Osteoblast (primary cell): ENCODE data around the gene AR. TPM values are rescaled to one million over a fixed set of nuclear protein-coding genes. Genes with fewer than 3 reads are reported as not detected.

ENCODE experiments used
- DNase-seq: peaks from one replicate; pipeline ENCODE4 v3.0.0; 2011; ENCODE audit warnings: low spot score, mixed read lengths; ENCODE audit not compliant: insufficient read length; ENCODE audit errors: missing footprints
- H2AFZ ChIP-seq: 2 replicates; pipeline ENCODE4 v1.6.0; 2011; ENCODE audit warnings: mild to moderate bottlenecking, low read length
- H3K27ac ChIP-seq: 2 replicates; pipeline ENCODE4 v1.5.1; 2011; ENCODE audit warnings: mild to moderate bottlenecking, low read depth, low read length, moderate library complexity
- H3K27me3 ChIP-seq: 2 replicates; pipeline ENCODE4 v1.6.0; 2012; ENCODE audit warnings: mild to moderate bottlenecking, control low read depth, inconsistent platforms, low read length, moderate library complexity; ENCODE audit not compliant: insufficient read depth
- H3K36me3 ChIP-seq: 2 replicates; pipeline ENCODE4 v1.5.1; 2011; ENCODE audit warnings: mild to moderate bottlenecking, low read length, control low read depth, moderate library complexity; ENCODE audit not compliant: insufficient read depth
- H3K4me1 ChIP-seq: 2 replicates; pipeline ENCODE4 v1.5.1; 2011; ENCODE audit warnings: mild to moderate bottlenecking, low read length, control low read depth, moderate library complexity; ENCODE audit not compliant: insufficient read depth
- H3K4me2 ChIP-seq: 2 replicates; pipeline ENCODE4 v1.6.0; 2011; ENCODE audit warnings: mild to moderate bottlenecking, low read length; ENCODE audit not compliant: insufficient read depth
- H3K4me3 ChIP-seq: fragments of 200-600 bp; sonication (generic); 3 replicates; pipeline ENCODE4 v1.5.1; 2012; ENCODE audit warnings: mild to moderate bottlenecking, low read length, inconsistent platforms; ENCODE audit not compliant: insufficient read depth
- H3K79me2 ChIP-seq: 2 replicates; pipeline ENCODE4 v1.6.0; 2012; ENCODE audit warnings: mild to moderate bottlenecking, low read length, control low read depth, inconsistent platforms; ENCODE audit not compliant: insufficient read depth
- H3K9me3 ChIP-seq: 2 replicates; pipeline ENCODE4 v1.5.1; 2011; ENCODE audit warnings: low read depth, low read length, control low read depth
- H4K20me1 ChIP-seq: 2 replicates; pipeline ENCODE4 v1.6.0; 2012; ENCODE audit warnings: mild to moderate bottlenecking, low read length, control low read depth; ENCODE audit not compliant: insufficient read depth
- CTCF ChIP-seq: IDR thresholded peaks from 2 replicates; pipeline ENCODE4 v1.5.1; 2011; ENCODE audit warnings: mild to moderate bottlenecking, low read depth, low read length, moderate library complexity; ENCODE audit errors: extremely low read depth
- total RNA-seq: library from RNA; depleted of rRNA; stranded (reverse); fragments of >200 nt; gene quantifications from 2 replicates; pipeline ENCODE4 v1.2.3, GENCODE V29; 2012

AR gene
- total RNA-seq, 1 donor, result 4.7 TPM

DNA sequence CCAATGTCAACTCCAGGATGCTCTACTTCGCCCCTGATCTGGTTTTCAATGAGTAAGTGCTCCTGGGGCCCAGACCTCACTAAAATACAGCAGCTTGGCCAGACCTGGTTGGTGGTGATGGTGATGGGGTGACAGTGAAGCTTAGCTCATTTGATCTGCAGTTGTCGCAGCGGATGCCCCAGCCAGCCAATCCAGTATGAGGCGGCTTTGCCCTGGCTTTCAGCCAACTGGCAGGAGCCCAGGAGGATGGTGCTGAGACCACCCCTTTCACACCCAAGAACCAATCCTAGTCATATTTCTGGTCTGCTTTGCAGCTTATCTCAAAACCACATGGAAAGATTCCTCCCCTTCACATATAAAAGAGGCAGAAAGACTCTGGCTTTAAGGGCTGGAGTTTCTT is 173.8 kb downstream of the AR start:
- Histone ChIP-seq H3K36me3 (no peaks in the 10 kb centered on the region), H4K20me1 (no peaks in the 10 kb centered on the region)

GRCh38 chrX:67718926-67719325 is 175.1 kb downstream of the AR start:
- no peaks in the 10 kb centered on the region for H3K27me3 ChIP-seq
- no peaks in the 10 kb centered on the region for H3K4me1 ChIP-seq
- H3K4me2 ChIP-seq, result no peak overlapping the region
- no peak overlapping the region for H3K27ac ChIP-seq
- H2AFZ ChIP-seq, result no peak overlapping the region
- H3K36me3 ChIP-seq, result no peaks in the 10 kb centered on the region
- H3K9me3 ChIP-seq, result no peaks in the 10 kb centered on the region
- DNase-seq, result no peak
- H3K79me2 ChIP-seq, result no peaks in the 10 kb centered on the region
- H3K4me3 ChIP-seq, result no peak overlapping the region
- TF ChIP-seq CTCF, result no peak
- H4K20me1 ChIP-seq, result no peaks in the 10 kb centered on the region

More for the DNA sequence above, 173.8 kb downstream of the AR start:
- no peak overlapping the region for H3K4me3 ChIP-seq
- no peaks in the 10 kb centered on the region for H3K27me3 ChIP-seq
- no peak for TF ChIP-seq CTCF
- no peaks in the 10 kb centered on the region for H3K4me1 ChIP-seq
- H2AFZ ChIP-seq, result no peak overlapping the region
- H3K27ac ChIP-seq, result no peak overlapping the region
- H3K9me3 ChIP-seq, result no peaks in the 10 kb centered on the region
- peak; percentile 4 for DNase-seq
- H3K79me2 ChIP-seq, result no peaks in the 10 kb centered on the region
- H3K4me2 ChIP-seq, result no peak overlapping the region

- no peak for DNase-seq
- Histone ChIP-seq H3K4me3 (no peak overlapping the region), H4K20me1 (no peaks in the 10 kb centered on the region), H2AFZ (no peak overlapping the region), H3K4me2 (no peak overlapping the region), H3K36me3 (no peaks in the 10 kb centered on the region), H3K4me1 (no peaks in the 10 kb centered on the region), H3K9me3 (no peaks in the 10 kb centered on the region), H3K27me3 (no peaks in the 10 kb centered on the region), H3K27ac (no peak overlapping the region), H3K79me2 (no peaks in the 10 kb centered on the region)
- no peak for TF ChIP-seq CTCF
Measured at GRCh38 chrX:67720344-67720743, 176.5 kb downstream of the AR start.

DNA sequence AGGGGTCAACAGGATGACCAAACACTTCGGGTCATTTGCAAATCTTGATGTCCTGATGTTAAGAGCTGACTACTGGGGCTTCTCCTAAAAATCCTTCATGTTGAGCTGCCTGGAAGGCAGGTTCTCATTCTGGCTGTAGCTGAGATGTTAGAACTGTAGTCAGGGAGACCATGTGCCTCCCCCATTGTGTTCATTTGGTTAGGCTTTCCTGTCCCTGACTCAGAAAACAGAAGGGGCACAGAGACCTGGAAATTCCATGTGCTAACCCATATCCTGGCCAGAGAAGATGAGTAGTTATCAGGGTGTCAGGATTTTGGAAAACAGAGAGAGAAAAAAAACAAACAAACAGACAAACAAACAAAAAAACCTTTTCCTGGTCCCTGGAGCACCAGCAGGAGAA is 177.5 kb downstream of the AR start:
- H3K36me3 ChIP-seq, result no peaks in the 10 kb centered on the region
- no peak overlapping the region for H3K27ac ChIP-seq
- no peak overlapping the region for H2AFZ ChIP-seq
- no peaks in the 10 kb centered on the region for H3K27me3 ChIP-seq
- no peaks in the 10 kb centered on the region for H3K9me3 ChIP-seq
- H3K4me3 ChIP-seq, result no peak overlapping the region
- H3K79me2 ChIP-seq, result no peaks in the 10 kb centered on the region
- no peaks in the 10 kb centered on the region for H4K20me1 ChIP-seq
- DNase-seq, result no peak
- H3K4me1 ChIP-seq, result no peaks in the 10 kb centered on the region
- H3K4me2 ChIP-seq, result no peak overlapping the region
- TF ChIP-seq CTCF, result no peak
